ENCODE results near the gene SCARB2.

The SCARB2 gene

GRCh38 chr4:76198411-76199237 is 15.0 kb downstream of the SCARB2 start:
- peak; percentile 49 to 50 for DNase-seq (ENCODE audit: low read depth in 2 of 2)

- no peak for DNase-seq (ENCODE audit: low read depth in 2 of 2)
Measured at GRCh38 chr4:76197971-76198410, 15.6 kb downstream of the SCARB2 start.

- DNase-seq (ENCODE audit: low read depth in 2 of 2), result no peak
Measured at GRCh38 chr4:76197031-76197743, 16.4 kb downstream of the SCARB2 start.

- DNase-seq (ENCODE audit: low read depth in 2 of 2), result no peak
Measured at GRCh38 chr4:76196376-76196775, 17.2 kb downstream of the SCARB2 start.

- DNase-seq (ENCODE audit: low read depth in 2 of 2), result no peak
Measured at GRCh38 chr4:76195326-76195725, 18.3 kb downstream of the SCARB2 start.

- peak; percentile 81 to 83 for DNase-seq (ENCODE audit: low read depth in 2 of 2)
Measured at GRCh38 chr4:76194325-76194724, 19.3 kb downstream of the SCARB2 start.

GRCh38 chr4:76192236-76192635 is 21.4 kb downstream of the SCARB2 start:
- DNase-seq (ENCODE audit: low read depth in 2 of 2), result no peak

GRCh38 chr4:76188557-76188956 is 25.1 kb downstream of the SCARB2 start:
- no peak for DNase-seq (ENCODE audit: low read depth in 2 of 2)

GRCh38 chr4:76188149-76188548 is 25.5 kb downstream of the SCARB2 start:
- DNase-seq (ENCODE audit: low read depth in 2 of 2), result no peak

GRCh38 chr4:76187152-76187551 is 26.5 kb downstream of the SCARB2 start:
- no peak for DNase-seq (ENCODE audit: low read depth in 2 of 2)

- DNase-seq (ENCODE audit: low read depth in 2 of 2), result no peak
Measured at GRCh38 chr4:76182463-76182862, 31.2 kb downstream of the SCARB2 start.

GRCh38 chr4:76179398-76180318 is 34.0 kb downstream of the SCARB2 start:
- DNase-seq (ENCODE audit: low read depth in 2 of 2), result peak; percentile 33 to 46

- DNase-seq (ENCODE audit: low read depth in 2 of 2), result no peak
Measured at GRCh38 chr4:76178296-76178695, 35.3 kb downstream of the SCARB2 start.

GRCh38 chr4:76177709-76178108 is 35.9 kb downstream of the SCARB2 start:
- DNase-seq (ENCODE audit: low read depth in 2 of 2), result no peak

- no peak for DNase-seq (ENCODE audit: low read depth in 2 of 2)
Measured at GRCh38 chr4:76175336-76175735, 38.3 kb downstream of the SCARB2 start.

- DNase-seq (ENCODE audit: low read depth in 2 of 2), result no peak
Measured at GRCh38 chr4:76174216-76174615, 39.4 kb downstream of the SCARB2 start.

GRCh38 chr4:76168688-76169087 is 44.9 kb downstream of the SCARB2 start:
- no peak for DNase-seq (ENCODE audit: low read depth in 2 of 2)

GRCh38 chr4:76166480-76166879 is 47.1 kb downstream of the SCARB2 start:
- DNase-seq (ENCODE audit: low read depth in 2 of 2), result no peak

- no peak for DNase-seq (ENCODE audit: low read depth in 2 of 2)
Measured at GRCh38 chr4:76160355-76160754, 53.3 kb downstream of the SCARB2 start.

GRCh38 chr4:76156635-76157034 is 57.0 kb downstream of the SCARB2 start:
- DNase-seq (ENCODE audit: low read depth in 2 of 2), result no peak

- no peak for DNase-seq (ENCODE audit: low read depth in 2 of 2)
Measured at GRCh38 chr4:76155979-76156378, 57.6 kb downstream of the SCARB2 start.

- DNase-seq (ENCODE audit: low read depth in 2 of 2), result no peak
Measured at GRCh38 chr4:76153356-76153755, 60.3 kb downstream of the SCARB2 start.
